Islet of Langerhans (tissue), 1 donor: ENCODE results near the gene CFAP54.

Experiments used
- FAIRE-seq: peaks from one replicate; lab custom pipeline; 2011; peaks lifted over from hg19 to GRCh38; lab: Jason Lieb, UNC

CFAP54 gene

DNA sequence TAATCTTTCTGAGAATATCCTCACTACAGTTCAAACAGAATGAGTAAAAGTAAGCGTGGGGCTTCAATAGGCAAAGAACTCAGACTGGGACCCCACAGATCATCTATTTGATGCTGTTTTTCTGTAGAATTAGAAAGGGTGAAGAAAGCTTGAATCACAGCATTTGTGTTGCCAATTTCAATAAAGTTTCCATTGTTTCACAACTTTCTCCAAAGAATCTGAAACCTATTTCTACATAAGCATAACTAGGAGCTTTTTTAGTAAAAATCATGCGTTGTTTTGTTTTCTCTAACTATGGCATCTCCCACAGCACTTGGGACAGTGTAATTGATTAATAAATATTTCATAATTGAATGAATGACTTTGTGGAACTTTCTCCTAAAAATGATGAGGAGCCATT is 401.0 kb downstream of the CFAP54 start:
- FAIRE-seq, result no peak

DNA sequence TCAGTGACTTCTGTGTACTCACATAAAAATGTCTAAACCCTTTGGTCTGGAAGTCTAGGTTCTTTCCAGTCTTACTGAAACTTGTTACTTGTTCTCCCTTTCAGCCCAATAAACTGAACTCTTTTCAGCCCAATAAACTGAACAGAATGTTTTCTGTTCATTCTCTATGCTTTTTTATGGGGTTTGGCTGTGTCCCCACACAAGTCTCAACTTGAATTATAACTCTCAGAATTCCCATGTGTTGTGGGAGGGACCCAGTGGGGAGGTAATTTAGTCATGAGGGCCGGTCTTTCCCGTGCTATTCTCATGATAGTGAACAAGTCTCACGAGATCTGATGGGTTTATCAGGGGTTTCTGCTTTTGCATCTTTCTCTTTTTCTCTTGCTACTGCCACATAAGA is 402.7 kb downstream of the CFAP54 start:
- no peak for FAIRE-seq

DNA sequence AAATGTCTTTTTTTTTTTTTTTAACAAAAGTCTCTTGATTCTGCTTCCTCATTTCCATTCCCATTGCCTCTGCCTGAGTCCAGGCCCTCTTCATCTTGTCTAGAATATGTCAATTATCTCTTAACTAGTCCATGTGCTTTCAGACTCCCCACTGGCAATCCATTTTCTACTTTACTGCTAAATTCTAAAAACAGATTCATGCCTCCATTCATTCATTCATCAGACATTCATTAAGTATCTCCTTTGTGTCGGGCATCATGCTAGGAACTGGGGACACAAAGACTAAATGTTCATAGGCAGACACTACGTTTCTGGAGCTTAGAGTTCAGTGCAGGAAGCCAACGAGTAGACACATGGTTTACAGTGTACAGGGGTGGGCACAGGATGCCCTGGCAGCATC is 408.0 kb downstream of the CFAP54 start:
- no peak for FAIRE-seq

DNA sequence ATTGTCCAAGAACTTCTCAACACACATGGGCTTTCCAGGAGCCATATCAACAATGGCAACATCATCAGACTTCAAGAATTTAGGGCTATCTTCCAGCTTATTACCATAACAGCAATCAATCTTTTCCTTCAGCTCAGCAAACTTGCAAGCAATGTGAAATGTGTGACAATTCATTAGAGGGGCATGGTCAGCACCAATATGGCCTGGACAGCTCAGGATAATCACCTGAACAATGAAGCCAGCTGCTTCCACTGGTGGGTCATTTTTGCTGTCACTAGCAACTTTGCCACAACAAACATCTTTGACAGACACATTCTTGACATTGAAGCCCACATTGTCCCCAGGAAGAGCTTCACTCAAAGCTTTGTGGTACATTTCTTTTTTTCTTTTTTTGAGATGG is 411.8 kb downstream of the CFAP54 start:
- FAIRE-seq, result no peak

DNA sequence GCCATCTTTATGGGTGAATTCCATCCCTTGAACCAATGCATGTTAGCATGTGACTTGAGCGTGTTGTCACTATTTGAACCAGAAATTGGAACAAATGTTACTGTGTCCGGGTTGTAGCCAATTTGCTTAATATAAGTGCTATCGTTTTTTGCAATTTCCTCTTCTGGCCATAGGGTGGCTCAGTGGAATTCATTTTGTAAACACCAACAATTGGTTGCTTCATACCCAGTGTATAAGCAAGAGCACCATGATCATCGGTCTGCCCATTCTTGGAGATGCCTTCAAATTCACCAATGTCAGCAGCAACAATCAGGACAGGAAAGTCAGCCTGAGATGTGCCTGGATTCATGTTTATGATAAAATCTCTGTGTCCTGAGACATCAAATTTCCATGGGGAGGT is 412.7 kb downstream of the CFAP54 start:
- FAIRE-seq, result no peak

DNA sequence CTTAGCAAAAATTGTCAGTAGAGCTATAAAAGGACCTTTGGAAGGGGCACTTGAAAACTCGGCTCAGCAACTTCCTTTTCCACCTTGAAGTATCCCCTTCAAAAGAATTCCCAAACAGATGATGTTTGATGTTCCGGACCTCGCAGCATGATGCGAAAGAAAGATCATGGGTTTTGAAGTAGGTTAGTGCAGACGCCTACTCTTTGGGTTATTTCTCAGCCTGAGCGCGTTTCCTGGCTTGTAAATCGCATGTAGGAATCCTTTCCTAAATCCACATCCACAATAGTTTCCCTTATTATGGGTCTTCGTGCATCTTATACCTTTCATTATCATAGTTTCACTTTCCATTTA is 417.1 kb downstream of the CFAP54 start:
- FAIRE-seq, result no peak

DNA sequence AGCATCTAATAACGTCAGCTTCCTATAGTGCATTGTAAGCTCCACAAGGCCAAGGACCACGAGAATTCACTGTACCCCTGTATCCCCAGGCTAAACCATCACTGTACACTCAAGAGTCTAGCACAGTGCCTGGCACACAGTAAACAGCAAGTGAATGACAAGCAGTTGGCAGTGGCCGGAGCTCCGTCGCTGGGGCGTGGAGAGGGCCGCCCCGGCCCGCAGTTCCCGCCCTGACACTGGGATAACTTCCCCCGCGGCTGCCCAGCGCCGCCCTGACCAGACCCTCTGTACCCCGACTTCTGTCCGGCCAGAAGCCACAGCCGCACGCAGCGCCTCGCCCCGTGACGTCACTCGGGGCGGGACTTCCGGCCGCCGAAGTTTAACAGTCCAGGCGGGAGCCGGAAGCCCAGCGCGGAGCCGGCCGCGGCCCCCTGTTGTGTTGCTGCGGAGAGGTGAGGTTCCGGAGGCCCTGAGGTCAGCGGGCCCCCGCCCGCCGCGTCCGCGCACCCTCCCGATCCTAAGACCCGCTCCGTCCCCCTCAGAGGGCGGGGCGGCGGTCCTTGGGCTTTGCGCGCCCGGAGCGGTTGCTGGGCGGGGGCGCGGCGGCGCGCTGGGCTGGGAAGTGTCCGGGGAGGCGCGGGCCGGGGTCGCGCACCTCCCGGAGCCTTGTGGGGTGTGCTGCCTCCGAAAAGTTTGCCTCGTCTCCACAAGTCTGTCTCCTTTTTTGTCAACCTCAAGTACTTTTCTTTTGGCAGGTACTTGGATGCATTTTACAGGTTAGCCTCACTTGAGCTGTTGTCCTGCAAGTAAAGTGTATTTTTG is 417.7 kb downstream of the CFAP54 start, which contains the start of gene NEDD1:
NEDD1 (plus strand) TSS at position 409 of the 822 bp plus-strand sequence. CDS start 2,503 bp downstream, outside the sequence.
- no peak for FAIRE-seq

DNA sequence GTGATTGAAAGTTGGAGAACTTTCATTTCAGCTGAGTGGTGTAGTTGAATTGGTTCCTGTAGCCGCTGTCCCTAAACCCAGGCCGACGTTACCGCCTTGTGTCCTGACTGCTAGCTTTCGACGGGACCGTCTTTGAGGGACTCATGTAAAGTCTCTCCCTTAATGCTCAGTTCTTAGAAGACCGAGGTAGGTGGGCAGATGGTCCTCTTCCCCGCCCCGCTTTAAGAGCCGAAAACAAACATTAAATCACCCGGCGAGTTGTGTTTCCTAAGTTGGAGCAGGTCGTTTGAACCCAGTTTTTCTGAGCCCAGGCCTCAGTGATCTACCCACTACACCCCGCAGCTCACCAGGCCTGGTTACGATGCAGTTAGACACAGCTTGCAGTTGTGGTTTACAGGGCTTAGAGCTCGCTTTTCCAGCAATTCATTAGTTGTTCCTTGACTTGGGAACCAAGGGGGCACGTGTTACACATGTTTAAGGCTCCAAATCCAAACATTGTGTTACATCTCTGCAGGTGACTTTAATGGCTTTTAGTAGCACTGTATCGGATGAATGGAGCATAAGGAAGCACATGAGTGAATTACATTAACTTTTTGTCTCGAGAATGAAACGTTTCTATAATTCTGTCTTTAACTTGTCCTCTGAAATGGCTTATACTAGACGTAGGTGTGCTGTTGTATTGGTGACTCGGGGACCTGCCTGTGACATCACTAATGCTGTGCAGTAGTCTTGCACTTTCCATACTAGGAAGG is 418.5 kb downstream of the CFAP54 start:
- no peak for FAIRE-seq

DNA sequence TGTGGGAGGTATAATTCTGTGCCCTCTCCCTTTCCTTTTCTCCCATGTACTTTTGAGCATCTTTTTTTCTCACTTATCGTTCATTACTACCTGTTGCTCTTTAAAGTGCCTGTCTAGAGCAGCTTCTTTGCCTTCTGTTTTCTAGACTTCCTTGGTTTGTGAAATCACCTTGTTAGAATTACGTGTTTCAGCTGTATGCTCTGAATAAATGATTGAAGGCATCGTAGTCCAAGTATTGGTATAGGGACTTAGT is 419.0 kb downstream of the CFAP54 start:
- no peak for FAIRE-seq

DNA sequence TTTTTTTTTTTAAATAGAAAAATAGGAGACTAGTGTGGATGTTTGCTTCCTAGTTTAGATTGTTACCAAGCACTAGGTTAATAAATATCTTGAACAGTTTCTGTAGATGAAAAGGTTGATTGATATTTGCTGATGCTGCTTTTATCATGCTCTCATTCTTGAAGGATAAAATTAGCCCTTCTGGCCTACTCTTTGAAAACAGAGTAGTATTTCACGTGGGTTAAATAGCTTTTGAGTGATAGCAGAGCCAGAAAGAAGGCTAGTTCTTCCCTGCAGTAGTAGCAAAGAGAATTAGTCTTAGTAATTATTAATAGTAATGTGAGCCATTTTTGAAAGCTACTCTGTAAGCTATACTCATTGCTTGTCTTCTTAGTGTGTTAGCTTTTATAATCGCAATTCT is 422.9 kb downstream of the CFAP54 start:
- no peak for FAIRE-seq

DNA sequence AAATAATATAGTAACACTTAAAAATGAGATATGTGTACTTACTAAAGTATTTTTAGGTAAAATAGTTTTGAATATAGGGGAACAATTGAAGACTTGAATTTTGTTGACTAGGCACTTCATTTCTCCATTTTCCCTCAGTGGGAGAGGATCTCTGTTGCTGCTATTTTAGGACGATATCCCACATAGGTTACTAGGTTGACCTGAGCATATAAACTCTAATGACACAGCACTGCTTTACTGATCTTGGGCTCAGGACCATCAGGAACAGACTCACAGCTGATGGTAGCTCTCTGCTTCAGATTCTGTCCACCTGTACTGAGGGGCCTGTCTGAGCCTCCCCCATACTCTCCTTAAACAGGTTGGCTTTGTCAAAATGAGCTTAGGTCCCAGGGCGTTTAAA is 423.6 kb downstream of the CFAP54 start:
- FAIRE-seq, result no peak

DNA sequence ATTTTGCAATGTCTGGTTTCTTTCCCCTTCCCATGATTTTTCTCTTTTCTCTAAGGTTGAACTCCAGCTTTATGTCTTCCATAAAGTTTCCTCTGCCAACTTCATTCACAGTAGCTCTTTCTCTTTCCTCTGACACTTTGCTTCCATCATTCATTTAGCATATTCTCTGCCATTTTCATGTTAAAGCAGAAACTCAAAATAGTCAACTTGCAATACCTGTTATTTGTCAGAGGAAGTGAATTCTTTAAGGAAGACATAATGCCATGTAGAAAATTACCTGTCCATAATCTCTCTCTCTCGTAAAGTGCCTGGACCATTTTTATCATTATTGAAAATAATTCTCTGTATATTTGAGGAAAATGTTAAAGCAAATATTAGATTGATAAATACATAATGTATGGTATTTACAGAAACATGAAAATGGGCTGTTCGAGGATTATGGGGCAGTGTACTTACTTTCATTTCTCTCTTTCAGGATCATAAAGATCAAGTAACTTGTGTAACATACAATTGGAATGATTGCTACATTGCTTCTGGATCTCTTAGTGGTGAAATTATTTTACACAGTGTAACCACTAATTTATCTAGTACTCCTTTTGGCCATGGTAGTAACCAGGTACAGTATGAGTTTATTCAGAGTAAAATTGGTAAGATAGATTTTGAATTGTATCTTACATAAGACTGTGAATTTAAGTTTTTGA is 430.3 kb downstream of the CFAP54 start:
- FAIRE-seq, result no peak
